Measurements from ENCODE around the gene GPX3. TPM values are rescaled to one million over a fixed set of nuclear protein-coding genes. Genes with fewer than 3 reads are reported as not detected.

Gene GPX3
- total and polyA plus RNA-seq, 2 experiments from 2014 or later: 28.0 to 48.9 TPM

DNA sequence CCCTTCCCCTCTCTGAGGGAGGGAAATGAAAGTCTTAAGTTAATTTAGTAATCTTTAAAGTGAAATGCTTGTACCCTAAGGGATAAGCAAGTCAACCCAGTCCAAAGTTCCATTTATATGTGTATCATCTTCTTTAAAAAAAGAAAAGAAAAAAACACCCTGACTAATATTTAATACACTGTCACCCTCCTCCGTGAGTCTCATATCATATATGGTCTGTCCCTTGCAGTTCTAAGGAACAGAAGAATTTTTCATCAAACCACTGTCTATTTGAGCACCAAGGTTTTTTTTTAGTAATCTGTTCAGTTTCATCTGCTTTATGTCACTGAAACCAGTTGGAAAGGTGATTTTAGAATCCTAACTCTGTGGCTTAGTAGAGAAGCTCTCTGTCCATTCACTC lies 45.2 kb downstream of the GPX3 start:
- Histone ChIP-seq H4K20me1 (replicated peaks; ENCODE audit: insufficient read depth) (no peaks in the 10 kb centered on the region; the same call in 1 of the 2 replicates), H3K27me3 (ENCODE audit: insufficient read depth) (no peaks in the 10 kb centered on the region), H3F3A (replicated peaks; ENCODE audit: low read depth) (no peaks in the 10 kb centered on the region), H3K9me2 (ENCODE audit: insufficient read depth) (no peaks in the 10 kb centered on the region), H3K4me3 (no peak overlapping the region), H3K27ac (ENCODE audit: low read depth) (no peak overlapping the region), H3K4me2 (no peak overlapping the region), H2AFZ (no peak overlapping the region), H3K4me1 (ENCODE audit: insufficient read depth) (no peaks in the 10 kb centered on the region), H3K36me3 (ENCODE audit: insufficient read depth) (no peaks in the 10 kb centered on the region), H3K79me2 (replicated peaks; ENCODE audit: insufficient read depth) (peaks cover 5% of the 10 kb centered on the region; the same call in 1 of the 2 replicates)
- no peaks in the 10 kb centered on the region for H3K9me3 Mint-ChIP-seq
- ATAC-seq (no peak), DNase-seq (ENCODE audit: low spot score) (no peak)
- H3K27ac Mint-ChIP-seq: no peak overlapping the region
- H3K27me3 Mint-ChIP-seq (ENCODE audit: insufficient read depth, low read depth, poor library complexity): peaks cover 1% of the 10 kb centered on the region
- H3K4me1 Mint-ChIP-seq: peaks cover 15% of the 10 kb centered on the region
- no peak for TF ChIP-seq EZH2phosphoT487 (IDR thresholded peaks at IDR 0.05; ENCODE audit: unreplicated experiment)
- TF ChIP-seq NANOG (IDR thresholded peaks at IDR 0.05; ENCODE audit: borderline replicate concordance): no peak
- TF ChIP-seq, protein P1, sequence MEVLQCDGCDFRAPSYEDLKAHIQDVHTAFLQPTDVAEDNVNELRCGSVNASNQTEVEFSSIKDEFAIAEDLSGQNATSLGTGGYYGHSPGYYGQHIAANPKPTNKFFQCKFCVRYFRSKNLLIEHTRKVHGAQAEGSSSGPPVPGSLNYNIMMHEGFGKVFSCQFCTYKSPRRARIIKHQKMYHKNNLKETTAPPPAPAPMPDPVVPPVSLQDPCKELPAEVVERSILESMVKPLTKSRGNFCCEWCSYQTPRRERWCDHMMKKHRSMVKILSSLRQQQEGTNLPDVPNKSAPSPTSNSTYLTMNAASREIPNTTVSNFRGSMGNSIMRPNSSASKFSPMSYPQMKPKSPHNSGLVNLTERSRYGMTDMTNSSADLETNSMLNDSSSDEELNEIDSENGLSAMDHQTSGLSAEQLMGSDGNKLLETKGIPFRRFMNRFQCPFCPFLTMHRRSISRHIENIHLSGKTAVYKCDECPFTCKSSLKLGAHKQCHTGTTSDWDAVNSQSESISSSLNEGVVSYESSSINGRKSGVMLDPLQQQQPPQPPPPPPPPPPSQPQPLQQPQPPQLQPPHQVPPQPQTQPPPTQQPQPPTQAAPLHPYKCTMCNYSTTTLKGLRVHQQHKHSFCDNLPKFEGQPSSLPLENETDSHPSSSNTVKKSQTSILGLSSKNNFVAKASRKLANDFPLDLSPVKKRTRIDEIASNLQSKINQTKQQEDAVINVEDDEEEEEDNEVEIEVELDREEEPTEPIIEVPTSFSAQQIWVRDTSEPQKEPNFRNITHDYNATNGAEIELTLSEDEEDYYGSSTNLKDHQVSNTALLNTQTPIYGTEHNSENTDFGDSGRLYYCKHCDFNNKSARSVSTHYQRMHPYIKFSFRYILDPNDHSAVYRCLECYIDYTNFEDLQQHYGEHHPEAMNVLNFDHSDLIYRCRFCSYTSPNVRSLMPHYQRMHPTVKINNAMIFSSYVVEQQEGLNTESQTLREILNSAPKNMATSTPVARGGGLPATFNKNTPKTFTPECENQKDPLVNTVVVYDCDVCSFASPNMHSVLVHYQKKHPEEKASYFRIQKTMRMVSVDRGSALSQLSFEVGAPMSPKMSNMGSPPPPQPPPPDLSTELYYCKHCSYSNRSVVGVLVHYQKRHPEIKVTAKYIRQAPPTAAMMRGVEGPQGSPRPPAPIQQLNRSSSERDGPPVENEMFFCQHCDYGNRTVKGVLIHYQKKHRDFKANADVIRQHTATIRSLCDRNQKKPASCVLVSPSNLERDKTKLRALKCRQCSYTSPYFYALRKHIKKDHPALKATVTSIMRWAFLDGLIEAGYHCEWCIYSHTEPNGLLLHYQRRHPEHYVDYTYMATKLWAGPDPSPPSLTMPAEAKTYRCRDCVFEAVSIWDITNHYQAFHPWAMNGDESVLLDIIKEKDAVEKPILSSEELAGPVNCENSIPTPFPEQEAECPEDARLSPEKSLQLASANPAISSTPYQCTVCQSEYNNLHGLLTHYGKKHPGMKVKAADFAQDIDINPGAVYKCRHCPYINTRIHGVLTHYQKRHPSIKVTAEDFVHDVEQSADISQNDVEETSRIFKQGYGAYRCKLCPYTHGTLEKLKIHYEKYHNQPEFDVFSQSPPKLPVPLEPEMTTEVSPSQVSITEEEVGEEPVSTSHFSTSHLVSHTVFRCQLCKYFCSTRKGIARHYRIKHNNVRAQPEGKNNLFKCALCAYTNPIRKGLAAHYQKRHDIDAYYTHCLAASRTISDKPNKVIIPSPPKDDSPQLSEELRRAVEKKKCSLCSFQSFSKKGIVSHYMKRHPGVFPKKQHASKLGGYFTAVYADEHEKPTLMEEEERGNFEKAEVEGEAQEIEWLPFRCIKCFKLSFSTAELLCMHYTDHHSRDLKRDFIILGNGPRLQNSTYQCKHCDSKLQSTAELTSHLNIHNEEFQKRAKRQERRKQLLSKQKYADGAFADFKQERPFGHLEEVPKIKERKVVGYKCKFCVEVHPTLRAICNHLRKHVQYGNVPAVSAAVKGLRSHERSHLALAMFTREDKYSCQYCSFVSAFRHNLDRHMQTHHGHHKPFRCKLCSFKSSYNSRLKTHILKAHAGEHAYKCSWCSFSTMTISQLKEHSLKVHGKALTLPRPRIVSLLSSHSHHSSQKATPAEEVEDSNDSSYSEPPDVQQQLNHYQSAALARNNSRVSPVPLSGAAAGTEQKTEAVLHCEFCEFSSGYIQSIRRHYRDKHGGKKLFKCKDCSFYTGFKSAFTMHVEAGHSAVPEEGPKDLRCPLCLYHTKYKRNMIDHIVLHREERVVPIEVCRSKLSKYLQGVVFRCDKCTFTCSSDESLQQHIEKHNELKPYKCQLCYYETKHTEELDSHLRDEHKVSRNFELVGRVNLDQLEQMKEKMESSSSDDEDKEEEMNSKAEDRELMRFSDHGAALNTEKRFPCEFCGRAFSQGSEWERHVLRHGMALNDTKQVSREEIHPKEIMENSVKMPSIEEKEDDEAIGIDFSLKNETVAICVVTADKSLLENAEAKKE (CRISPR knock-in tag; IDR thresholded peaks at IDR 0.05): no peak
- no peak for TF ChIP-seq EZH2 (IDR thresholded peaks at IDR 0.05; ENCODE audit: low read depth, unreplicated experiment)
- no peak for TF ChIP-seq POLR2AphosphoS5 (IDR thresholded peaks at IDR 0.05; ENCODE audit: low read depth)
- no peak for TF ChIP-seq ZNF114 (CRISPR knock-in tag; IDR thresholded peaks at IDR 0.05)
- no peak for TF ChIP-seq STAT1 (IDR thresholded peaks at IDR 0.05; ENCODE audit: unreplicated experiment)
- TF ChIP-seq, protein P2, sequence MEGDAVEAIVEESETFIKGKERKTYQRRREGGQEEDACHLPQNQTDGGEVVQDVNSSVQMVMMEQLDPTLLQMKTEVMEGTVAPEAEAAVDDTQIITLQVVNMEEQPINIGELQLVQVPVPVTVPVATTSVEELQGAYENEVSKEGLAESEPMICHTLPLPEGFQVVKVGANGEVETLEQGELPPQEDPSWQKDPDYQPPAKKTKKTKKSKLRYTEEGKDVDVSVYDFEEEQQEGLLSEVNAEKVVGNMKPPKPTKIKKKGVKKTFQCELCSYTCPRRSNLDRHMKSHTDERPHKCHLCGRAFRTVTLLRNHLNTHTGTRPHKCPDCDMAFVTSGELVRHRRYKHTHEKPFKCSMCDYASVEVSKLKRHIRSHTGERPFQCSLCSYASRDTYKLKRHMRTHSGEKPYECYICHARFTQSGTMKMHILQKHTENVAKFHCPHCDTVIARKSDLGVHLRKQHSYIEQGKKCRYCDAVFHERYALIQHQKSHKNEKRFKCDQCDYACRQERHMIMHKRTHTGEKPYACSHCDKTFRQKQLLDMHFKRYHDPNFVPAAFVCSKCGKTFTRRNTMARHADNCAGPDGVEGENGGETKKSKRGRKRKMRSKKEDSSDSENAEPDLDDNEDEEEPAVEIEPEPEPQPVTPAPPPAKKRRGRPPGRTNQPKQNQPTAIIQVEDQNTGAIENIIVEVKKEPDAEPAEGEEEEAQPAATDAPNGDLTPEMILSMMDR (conservative IDR thresholded peaks at IDR 0.05; ENCODE audit: low read depth in 2 of 2): no peak
- TF ChIP-seq ZNF331 (CRISPR knock-in tag; IDR thresholded peaks at IDR 0.05; ENCODE audit: low read depth): no peak
- no peak for TF ChIP-seq CREB1 (CRISPR knock-in tag; IDR thresholded peaks at IDR 0.05; ENCODE audit: low read depth)
- TF ChIP-seq, protein P3, sequence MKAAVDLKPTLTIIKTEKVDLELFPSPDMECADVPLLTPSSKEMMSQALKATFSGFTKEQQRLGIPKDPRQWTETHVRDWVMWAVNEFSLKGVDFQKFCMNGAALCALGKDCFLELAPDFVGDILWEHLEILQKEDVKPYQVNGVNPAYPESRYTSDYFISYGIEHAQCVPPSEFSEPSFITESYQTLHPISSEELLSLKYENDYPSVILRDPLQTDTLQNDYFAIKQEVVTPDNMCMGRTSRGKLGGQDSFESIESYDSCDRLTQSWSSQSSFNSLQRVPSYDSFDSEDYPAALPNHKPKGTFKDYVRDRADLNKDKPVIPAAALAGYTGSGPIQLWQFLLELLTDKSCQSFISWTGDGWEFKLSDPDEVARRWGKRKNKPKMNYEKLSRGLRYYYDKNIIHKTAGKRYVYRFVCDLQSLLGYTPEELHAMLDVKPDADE (IDR thresholded peaks at IDR 0.05): no peak
- TF ChIP-seq, protein P4, sequence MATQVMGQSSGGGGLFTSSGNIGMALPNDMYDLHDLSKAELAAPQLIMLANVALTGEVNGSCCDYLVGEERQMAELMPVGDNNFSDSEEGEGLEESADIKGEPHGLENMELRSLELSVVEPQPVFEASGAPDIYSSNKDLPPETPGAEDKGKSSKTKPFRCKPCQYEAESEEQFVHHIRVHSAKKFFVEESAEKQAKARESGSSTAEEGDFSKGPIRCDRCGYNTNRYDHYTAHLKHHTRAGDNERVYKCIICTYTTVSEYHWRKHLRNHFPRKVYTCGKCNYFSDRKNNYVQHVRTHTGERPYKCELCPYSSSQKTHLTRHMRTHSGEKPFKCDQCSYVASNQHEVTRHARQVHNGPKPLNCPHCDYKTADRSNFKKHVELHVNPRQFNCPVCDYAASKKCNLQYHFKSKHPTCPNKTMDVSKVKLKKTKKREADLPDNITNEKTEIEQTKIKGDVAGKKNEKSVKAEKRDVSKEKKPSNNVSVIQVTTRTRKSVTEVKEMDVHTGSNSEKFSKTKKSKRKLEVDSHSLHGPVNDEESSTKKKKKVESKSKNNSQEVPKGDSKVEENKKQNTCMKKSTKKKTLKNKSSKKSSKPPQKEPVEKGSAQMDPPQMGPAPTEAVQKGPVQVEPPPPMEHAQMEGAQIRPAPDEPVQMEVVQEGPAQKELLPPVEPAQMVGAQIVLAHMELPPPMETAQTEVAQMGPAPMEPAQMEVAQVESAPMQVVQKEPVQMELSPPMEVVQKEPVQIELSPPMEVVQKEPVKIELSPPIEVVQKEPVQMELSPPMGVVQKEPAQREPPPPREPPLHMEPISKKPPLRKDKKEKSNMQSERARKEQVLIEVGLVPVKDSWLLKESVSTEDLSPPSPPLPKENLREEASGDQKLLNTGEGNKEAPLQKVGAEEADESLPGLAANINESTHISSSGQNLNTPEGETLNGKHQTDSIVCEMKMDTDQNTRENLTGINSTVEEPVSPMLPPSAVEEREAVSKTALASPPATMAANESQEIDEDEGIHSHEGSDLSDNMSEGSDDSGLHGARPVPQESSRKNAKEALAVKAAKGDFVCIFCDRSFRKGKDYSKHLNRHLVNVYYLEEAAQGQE (IDR thresholded peaks at IDR 0.05; ENCODE audit: unreplicated experiment): no peak
- peaks cover 12% of the 10 kb centered on the region; the same call in 2 of the 3 replicates for H3K36me3 Mint-ChIP-seq (ENCODE audit: low read depth)
- H3K4me3 Mint-ChIP-seq: no peak overlapping the region
